K562 (cell line): ENCODE results near the gene LBP. TPM values are rescaled to one million over a fixed set of nuclear protein-coding genes. Genes with fewer than 3 reads are reported as not detected.

Source experiments
- PHTF2 ChIP-seq: fragments of 250-450 bp; sonication (Bioruptor Pico); IDR thresholded peaks from 2 replicates; pipeline ENCODE4 v1.5.0; 2021; ENCODE audit warnings: mild to moderate bottlenecking
- PTBP1 ChIP-seq: fragments of 200-400 bp; formaldehyde crosslinking; IDR thresholded peaks from 2 replicates; pipeline ENCODE4 v1.6.1; 2017; ENCODE audit warnings: low read depth, low read length
- SREBF1 ChIP-seq: fragments of 150-350 bp; IDR thresholded peaks from 2 replicates; pipeline ENCODE4 v1.6.1; 2014; ENCODE audit warnings: antibody characterized with exemption, low read depth, low read length, borderline replicate concordance
- SRSF9 ChIP-seq: fragments of 200-400 bp; formaldehyde crosslinking; IDR thresholded peaks from 2 replicates; pipeline ENCODE4 v1.6.1; 2017; ENCODE audit warnings: low read depth, low read length, borderline replicate concordance
- YY1 ChIP-seq, 3 experiments: IDR thresholded peaks; 2 replicates each; pipeline ENCODE4 v1.6.1; 2011; ENCODE audit warnings: low read length in 2 of 3, mild to moderate bottlenecking in 2 of 3, moderate library complexity in 2 of 3, borderline replicate concordance in 1 of 3, control low read depth in 1 of 3, low read depth in 1 of 3; ENCODE audit not compliant: insufficient read depth in 3 of 3, insufficient replicate concordance in 2 of 3, control insufficient read depth in 1 of 3, insufficient read length in 1 of 3; ENCODE audit errors: extremely low read depth in 1 of 3
- ZSCAN29 ChIP-seq: fragments of 450-650 bp; IDR thresholded peaks from 2 replicates; pipeline ENCODE4 v1.6.1; 2017
- ZSCAN32 ChIP-seq: fragments of 450-650 bp; formaldehyde crosslinking; IDR thresholded peaks from 2 replicates; pipeline ENCODE4 v1.4.0; 2020; ENCODE audit warnings: mild to moderate bottlenecking, moderate library complexity
- polyA plus RNA-seq, 8 experiments: library from polyadenylated mRNA; depleted of rRNA in 4 of 8; stranded (reverse) in 5 of 8; unstranded in 3 of 8; fragments of >200 nt; fragmentation: Nextera tagmentation in 2 of 8; fragmentation: Illumina TruSeq in 1 of 8; extraction: Ambion mirVana in 2 of 8; extraction: Trizol in 1 of 8; gene quantifications; 2 replicates each; pipeline versions ENCODE4 v1.2.1 to v1.2.3, GENCODE V29; 2011 to 2014; ENCODE audit warnings: inconsistent platforms in 1 of 8, missing spikeins in 1 of 8
- total RNA-seq, 7 experiments: library from RNA; depleted of rRNA in 6 of 7; stranded (reverse); fragments of >200 nt in 6 of 7; fragmentation: Illumina TruSeq in 2 of 7; extraction: Trizol in 2 of 7; gene quantifications; 2 replicates each; pipeline versions ENCODE4 v1.2.1 to v1.2.3, GENCODE V29; 2011 to 2021; ENCODE audit warnings: low replicate concordance in 1 of 7
- TF ChIP-seq, protein P1 (sequence below): fragments of 250-450 bp; sonication (Bioruptor Pico); IDR thresholded peaks from 2 replicates; pipeline ENCODE4 v1.9.0; 2021; ENCODE audit warnings: mild to moderate bottlenecking
- TF ChIP-seq, protein P2 (sequence below): sonication (generic); formaldehyde crosslinking; IDR thresholded peaks from 2 replicates; pipeline ENCODE4 v1.4.0; 2020; ENCODE audit warnings: mild to moderate bottlenecking, missing genetic modification reagents

LBP gene
- total and polyA plus RNA-seq, 9 of the 15 experiments (the other 6 are each of a cell fraction or from before 2014, with no cell fraction given), result 0.06 to 0.31 (median 0.09) TPM; not detected in 3

DNA sequence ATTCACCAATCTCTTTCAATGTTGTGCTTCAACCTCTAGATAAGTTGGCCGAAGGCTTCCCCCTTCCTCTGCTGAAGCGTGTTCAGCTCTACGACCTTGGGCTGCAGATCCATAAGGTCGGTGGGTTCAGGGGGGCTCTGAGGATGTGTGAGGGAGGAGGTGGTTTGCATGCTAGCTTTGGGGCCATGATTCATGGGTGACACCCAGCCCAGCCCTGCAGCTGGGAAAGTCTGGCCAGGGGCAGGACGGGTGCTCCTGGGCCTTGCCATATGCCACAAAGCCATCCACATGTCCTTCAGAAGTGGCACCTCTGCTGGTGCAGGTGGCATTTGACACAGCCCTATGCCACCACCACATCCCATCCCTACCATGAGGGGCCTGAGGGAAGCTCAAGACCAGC is 27.6 kb downstream of the LBP start (continued):
- TF ChIP-seq YY1 (IDR thresholded peaks at IDR 0.05; ENCODE audit: borderline replicate concordance in 1 of 3, control insufficient read depth in 1 of 3, extremely low read depth in 1 of 3, insufficient read depth in 3 of 3, insufficient read length in 1 of 3, insufficient replicate concordance in 2 of 3, low read depth in 1 of 3, low read length in 2 of 3) (no peak), SRSF9 (no peak), ZSCAN29 (no peak), SREBF1 (no peak), PTBP1 (no peak), PHTF2 (CRISPR knock-in tag) (no peak), ZSCAN32 (CRISPR knock-in tag) (no peak)
- TF ChIP-seq, protein P1, sequence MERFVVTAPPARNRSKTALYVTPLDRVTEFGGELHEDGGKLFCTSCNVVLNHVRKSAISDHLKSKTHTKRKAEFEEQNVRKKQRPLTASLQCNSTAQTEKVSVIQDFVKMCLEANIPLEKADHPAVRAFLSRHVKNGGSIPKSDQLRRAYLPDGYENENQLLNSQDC (CRISPR knock-in tag), result no peak
- TF ChIP-seq, protein P2, sequence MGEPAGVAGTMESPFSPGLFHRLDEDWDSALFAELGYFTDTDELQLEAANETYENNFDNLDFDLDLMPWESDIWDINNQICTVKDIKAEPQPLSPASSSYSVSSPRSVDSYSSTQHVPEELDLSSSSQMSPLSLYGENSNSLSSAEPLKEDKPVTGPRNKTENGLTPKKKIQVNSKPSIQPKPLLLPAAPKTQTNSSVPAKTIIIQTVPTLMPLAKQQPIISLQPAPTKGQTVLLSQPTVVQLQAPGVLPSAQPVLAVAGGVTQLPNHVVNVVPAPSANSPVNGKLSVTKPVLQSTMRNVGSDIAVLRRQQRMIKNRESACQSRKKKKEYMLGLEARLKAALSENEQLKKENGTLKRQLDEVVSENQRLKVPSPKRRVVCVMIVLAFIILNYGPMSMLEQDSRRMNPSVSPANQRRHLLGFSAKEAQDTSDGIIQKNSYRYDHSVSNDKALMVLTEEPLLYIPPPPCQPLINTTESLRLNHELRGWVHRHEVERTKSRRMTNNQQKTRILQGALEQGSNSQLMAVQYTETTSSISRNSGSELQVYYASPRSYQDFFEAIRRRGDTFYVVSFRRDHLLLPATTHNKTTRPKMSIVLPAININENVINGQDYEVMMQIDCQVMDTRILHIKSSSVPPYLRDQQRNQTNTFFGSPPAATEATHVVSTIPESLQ, result no peak
- TF ChIP-seq, all 486 proteins: peak for 0
